ENCODE data around the gene SPCS3.
"Not testable (repeated sequence)": the region's sequence is repeated elsewhere in the genome, so short reads cannot be mapped to it uniquely, and the experiment has no call there.

DNA sequence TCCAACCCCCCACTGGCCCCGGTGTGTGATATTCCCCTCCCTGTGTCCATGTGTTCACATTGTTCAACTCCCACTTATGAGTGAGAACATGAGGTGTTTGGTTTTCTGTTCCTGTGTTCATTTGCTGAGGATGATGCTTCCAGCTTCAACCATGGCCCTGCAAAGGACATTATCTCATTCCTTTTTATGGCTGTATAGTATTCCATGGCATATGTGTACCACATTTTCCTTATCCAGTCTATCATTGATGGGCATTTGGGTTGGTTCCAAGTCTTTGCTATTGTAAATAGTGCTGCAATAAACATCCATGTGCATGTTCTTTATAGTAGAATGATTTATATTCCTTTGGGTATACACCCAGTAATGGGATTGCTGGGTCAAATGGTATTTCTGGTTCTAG, 40.2 kb upstream of the SPCS3 start:
- TF ChIP-seq ZNF274 (IDR thresholded peaks at IDR 0.05; ENCODE audit: low read depth, low read length); YY1 (IDR thresholded peaks at IDR 0.05; ENCODE audit: insufficient read depth, insufficient read length): not testable (repeated sequence)

Data from NT2/D1 (cell line).